Lower leg skin (tissue), 3 donors: ENCODE measurements around the gene MSL3.

Experiments
- POLR2A ChIP-seq, 2 donors: fragments of 450-650 bp; IDR thresholded peaks; one replicate each; pipeline ENCODE4 v1.6.1; 2016 to 2017; ENCODE audit warnings: antibody characterized with exemption in 2 of 2, mild to moderate bottlenecking in 1 of 2, moderate library complexity in 1 of 2
- TF ChIP-seq, protein P1 (sequence below), 3 donors: fragments of 450-650 bp; IDR thresholded peaks; one replicate each; pipeline ENCODE4 v1.5.1; 2016; ENCODE audit warnings: antibody characterized with exemption in 3 of 3, mild to moderate bottlenecking in 3 of 3, moderate library complexity in 2 of 3

DNA sequence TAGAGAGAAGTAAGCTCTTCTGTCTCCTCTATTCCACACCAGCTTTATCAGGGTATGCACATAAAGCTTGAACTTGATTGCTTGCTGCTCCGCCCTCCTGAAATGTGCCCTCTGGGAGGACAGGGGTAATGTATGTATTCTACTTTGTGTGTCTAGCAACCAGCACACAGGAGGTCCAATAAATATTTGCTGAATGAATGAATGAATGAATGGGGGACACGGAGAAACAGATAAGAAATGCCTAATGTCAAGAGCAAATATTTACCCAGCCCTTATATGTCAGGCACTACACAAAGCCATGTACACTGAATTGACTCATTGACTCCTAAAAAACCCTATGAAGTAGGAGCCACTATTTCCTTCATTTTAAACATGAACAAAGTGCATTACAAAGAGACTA, 2.3 kb upstream of the MSL3 start:
- TF ChIP-seq POLR2A (IDR thresholded peaks at IDR 0.05), result no peak
- TF ChIP-seq, protein P1, sequence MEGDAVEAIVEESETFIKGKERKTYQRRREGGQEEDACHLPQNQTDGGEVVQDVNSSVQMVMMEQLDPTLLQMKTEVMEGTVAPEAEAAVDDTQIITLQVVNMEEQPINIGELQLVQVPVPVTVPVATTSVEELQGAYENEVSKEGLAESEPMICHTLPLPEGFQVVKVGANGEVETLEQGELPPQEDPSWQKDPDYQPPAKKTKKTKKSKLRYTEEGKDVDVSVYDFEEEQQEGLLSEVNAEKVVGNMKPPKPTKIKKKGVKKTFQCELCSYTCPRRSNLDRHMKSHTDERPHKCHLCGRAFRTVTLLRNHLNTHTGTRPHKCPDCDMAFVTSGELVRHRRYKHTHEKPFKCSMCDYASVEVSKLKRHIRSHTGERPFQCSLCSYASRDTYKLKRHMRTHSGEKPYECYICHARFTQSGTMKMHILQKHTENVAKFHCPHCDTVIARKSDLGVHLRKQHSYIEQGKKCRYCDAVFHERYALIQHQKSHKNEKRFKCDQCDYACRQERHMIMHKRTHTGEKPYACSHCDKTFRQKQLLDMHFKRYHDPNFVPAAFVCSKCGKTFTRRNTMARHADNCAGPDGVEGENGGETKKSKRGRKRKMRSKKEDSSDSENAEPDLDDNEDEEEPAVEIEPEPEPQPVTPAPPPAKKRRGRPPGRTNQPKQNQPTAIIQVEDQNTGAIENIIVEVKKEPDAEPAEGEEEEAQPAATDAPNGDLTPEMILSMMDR (IDR thresholded peaks at IDR 0.05), result no peak
